SKM-1 treated with dmso at 0.1 percent for 144 hours (cell line): ENCODE measurements around the gene KCNAB3.

Experiments used
- DNase-seq: peaks from one replicate; lab custom pipeline; 2025; ENCODE audit not compliant: unreplicated experiment; lab: John Stamatoyannopoulos, UW

Gene KCNAB3

DNA sequence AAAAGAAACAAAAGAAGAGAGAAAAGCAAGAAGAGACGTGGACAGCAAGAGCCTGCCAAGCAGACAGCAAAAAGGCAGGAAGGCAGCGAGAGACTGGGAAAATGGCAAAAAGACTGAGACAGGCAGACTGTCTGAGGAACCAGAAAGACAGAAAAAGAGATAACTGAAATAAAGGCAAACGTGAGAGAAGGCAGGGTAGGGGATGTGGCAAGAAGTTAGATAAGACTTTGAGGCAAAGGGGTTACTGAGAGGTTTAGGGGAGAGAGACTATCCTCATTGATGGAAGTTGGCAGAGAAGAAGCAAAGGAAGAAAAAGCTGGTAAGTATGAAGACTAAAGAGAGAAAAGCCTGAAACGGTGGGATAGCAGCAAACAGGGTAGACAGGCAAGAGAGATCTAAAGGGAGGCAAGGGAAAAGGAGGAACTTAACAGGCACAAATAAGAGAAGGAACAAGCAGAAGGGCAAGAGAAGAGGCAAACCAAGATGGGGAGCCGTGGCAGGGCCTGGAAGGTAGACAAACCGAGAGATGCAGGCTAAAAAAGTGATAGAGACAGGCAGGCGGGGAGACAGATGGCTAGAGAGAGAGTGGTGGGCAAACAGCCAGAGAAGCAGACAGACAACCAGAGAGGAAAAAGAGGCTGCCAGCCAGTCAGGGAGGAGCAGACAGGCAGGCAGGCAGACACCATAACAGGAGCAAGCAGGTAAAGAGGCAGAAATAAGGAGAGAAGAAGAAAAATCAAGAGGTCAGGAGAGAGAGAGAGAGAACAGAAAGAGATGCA lies 48.2 kb downstream of the KCNAB3 start:
- DNase-seq, result no peak

DNA sequence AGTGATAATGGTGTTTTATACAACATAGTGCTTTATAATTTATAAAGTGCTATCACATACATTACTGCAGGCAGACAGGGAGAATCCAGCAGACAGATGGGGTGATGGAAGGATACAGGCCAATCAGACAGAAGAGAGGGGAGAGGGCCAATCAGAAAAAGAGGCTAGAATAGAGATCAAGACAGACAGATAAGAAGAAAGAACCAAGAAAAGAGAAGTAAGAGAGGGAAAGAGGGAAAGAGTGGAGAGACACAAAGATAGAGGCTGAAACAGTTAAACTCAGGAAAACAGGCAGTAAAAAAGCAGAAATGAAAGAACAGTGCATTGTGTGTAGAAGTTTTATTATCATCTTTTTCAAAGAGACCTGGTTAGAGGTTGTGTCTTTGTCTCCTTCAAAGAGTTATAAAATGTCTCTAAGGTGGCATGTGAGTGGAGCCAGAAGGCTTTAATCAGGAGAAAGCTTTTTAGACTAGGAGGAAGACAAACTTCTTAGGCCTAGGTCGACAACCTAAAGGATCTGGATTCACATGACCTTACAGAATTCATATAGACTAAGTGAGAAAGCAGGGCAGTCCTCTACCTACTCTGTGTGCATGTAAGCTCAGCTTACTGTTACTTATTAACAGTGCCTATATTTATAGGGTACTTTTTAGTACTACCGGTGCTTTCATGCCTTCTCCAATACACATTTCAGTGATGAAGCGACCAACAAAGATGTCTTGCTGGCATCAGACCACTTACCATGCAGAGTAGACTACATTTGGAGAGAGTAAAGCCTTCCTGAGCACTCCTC lies 49.4 kb downstream of the KCNAB3 start:
- DNase-seq, result no peak

DNA sequence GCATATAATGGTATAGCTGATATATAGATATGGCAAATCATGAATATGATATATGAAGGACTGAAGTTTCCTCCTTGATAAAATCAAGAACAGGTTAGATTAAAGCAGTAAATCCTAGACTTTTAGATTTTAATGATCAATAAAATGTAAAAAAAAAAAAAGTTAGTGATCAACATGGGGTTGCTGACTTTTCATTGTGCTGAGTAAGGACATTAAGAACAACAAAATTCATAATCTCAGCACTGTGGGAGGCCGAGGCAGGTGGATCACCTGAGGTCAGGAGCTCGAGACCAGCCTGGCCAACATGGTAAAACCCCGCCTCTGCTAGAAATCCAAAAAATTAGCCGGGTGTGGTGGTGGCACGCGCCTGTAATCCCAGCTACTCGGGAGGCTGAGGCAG lies 51.4 kb downstream of the KCNAB3 start:
- no peak for DNase-seq

DNA sequence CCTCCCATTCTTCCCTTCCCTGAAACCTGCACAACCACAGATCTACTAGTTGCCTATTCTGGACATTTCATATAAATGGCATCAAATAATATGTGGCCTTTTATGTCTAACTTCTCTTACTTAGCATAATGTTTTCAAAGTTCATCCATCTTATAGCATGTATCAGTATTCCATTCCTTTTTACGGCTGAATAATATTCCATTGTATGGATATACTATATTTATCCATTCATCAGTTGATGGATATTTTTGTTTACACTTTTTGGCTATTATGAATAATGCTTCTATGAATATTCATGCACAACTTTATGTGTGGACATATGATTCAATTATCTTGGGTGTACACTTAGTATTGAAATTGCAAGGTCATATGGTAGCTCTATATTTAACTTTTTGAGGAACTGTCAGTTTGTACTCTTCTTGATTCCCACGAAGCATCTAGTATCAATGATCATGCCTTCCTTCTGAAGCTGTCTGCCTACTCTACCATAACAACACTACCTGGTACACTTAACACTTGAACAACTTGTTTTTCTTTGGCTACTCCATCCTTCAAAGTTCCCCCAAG lies 53.8 kb downstream of the KCNAB3 start:
- DNase-seq, result no peak

DNA sequence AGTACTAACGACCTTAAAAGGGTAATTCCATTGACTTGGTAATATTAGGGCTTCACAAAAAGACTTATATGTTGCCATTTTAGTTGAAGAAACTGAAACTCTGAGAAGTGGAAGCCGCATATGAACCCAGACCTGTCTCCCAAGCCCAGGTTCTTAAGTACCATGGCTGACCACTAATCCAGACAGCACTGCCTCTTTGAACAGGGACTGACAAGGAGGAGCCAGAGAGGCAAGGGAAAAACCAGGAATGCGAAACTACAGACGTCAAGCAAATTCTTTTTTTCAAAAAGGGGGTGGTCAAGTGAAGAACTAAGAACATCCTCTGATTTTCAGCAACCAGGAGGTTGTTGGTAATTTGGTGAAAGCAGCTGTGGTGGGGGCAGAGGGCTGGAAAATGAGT lies 56.6 kb downstream of the KCNAB3 start:
- no peak for DNase-seq
